ENCODE measurements around the gene MRAP.

DNA sequence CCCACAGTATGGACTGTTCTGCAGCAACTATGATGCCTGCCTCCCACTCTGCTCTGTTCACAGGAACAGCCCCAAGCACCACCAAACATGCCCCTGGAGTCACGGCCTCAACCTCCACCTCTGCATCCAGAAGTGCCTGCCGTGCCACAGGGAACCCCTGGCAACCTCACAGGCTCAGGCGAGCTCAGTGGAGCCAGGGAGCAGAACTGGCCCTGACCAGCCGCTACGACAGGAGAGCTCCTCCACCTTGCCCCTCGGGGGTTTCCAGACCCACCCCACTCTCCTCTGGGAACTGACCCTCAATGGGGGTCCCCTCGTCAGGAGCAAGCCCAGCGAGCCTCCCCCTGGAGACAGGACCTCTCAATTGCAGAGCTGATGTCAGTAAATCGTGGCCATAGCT lies 13.0 kb downstream of the MRAP start:
- TF ChIP-seq, protein P1, sequence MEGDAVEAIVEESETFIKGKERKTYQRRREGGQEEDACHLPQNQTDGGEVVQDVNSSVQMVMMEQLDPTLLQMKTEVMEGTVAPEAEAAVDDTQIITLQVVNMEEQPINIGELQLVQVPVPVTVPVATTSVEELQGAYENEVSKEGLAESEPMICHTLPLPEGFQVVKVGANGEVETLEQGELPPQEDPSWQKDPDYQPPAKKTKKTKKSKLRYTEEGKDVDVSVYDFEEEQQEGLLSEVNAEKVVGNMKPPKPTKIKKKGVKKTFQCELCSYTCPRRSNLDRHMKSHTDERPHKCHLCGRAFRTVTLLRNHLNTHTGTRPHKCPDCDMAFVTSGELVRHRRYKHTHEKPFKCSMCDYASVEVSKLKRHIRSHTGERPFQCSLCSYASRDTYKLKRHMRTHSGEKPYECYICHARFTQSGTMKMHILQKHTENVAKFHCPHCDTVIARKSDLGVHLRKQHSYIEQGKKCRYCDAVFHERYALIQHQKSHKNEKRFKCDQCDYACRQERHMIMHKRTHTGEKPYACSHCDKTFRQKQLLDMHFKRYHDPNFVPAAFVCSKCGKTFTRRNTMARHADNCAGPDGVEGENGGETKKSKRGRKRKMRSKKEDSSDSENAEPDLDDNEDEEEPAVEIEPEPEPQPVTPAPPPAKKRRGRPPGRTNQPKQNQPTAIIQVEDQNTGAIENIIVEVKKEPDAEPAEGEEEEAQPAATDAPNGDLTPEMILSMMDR (IDR thresholded peaks at IDR 0.05; ENCODE audit: poor library complexity, severe bottlenecking) = no peak
- TF ChIP-seq, protein P2, sequence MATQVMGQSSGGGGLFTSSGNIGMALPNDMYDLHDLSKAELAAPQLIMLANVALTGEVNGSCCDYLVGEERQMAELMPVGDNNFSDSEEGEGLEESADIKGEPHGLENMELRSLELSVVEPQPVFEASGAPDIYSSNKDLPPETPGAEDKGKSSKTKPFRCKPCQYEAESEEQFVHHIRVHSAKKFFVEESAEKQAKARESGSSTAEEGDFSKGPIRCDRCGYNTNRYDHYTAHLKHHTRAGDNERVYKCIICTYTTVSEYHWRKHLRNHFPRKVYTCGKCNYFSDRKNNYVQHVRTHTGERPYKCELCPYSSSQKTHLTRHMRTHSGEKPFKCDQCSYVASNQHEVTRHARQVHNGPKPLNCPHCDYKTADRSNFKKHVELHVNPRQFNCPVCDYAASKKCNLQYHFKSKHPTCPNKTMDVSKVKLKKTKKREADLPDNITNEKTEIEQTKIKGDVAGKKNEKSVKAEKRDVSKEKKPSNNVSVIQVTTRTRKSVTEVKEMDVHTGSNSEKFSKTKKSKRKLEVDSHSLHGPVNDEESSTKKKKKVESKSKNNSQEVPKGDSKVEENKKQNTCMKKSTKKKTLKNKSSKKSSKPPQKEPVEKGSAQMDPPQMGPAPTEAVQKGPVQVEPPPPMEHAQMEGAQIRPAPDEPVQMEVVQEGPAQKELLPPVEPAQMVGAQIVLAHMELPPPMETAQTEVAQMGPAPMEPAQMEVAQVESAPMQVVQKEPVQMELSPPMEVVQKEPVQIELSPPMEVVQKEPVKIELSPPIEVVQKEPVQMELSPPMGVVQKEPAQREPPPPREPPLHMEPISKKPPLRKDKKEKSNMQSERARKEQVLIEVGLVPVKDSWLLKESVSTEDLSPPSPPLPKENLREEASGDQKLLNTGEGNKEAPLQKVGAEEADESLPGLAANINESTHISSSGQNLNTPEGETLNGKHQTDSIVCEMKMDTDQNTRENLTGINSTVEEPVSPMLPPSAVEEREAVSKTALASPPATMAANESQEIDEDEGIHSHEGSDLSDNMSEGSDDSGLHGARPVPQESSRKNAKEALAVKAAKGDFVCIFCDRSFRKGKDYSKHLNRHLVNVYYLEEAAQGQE (IDR thresholded peaks at IDR 0.05; ENCODE audit: borderline replicate concordance) = no peak
- TF ChIP-seq EP300 (conservative IDR thresholded peaks at IDR 0.05; ENCODE audit: poor library complexity, severe bottlenecking) (no peak), POLR2AphosphoS5 (IDR thresholded peaks at IDR 0.05) (no peak)

Data from neural cell (in vitro differentiated cells).